H1 (cell line): ENCODE measurements around the gene PMS1. TPM values are rescaled to one million over a fixed set of nuclear protein-coding genes. Genes with fewer than 3 reads are reported as not detected.

Source experiments
- CTCF ChIA-PET: fragments of 300-600 bp; sonication (Branson Sonifier 250); formaldehyde crosslinking; loops from one replicate; lab custom pipeline; 2021; ENCODE audit not compliant: partially characterized antibody; lab: Charles Lee
- POLR2A ChIA-PET: fragments of 300-600 bp; sonication (Branson Sonifier 250); formaldehyde crosslinking; loops from one replicate; lab custom pipeline; 2021; ENCODE audit warnings: inconsistent platforms; ENCODE audit not compliant: partially characterized antibody; lab: Charles Lee
- DNase-seq, 2 experiments: peaks; one replicate each; pipeline versions ENCODE4 v3.0.0 to v3.0.0-alpha.2; 2010 to 2022; ENCODE audit warnings: low spot score in 2 of 2, low read depth in 1 of 2, mixed read lengths in 1 of 2
- FAIRE-seq: peaks from 2 replicates; lab custom pipeline; 2011; peaks lifted over from hg19 to GRCh38; lab: Jason Lieb, UNC
- H2AFZ ChIP-seq: 2 replicates; pipeline ENCODE4 v1.8.1; 2012; ENCODE audit warnings: low read length, inconsistent platforms
- H2AK5ac ChIP-seq: 2 replicates; pipeline ENCODE4 v1.6.1; 2013; ENCODE audit warnings: low read depth, low read length
- H2BK120ac ChIP-seq: replicated peaks from 2 replicates; pipeline ENCODE3; 2013; ENCODE audit warnings: low read depth, low read length, inconsistent platforms
- H2BK12ac ChIP-seq: 2 replicates; pipeline ENCODE4 v1.6.1; 2013; ENCODE audit warnings: low read depth, low read length
- H2BK15ac ChIP-seq: 2 replicates; pipeline ENCODE4 v1.6.1; 2013; ENCODE audit warnings: low read length
- H2BK20ac ChIP-seq: 2 replicates; pipeline ENCODE4 v1.6.1; 2013; ENCODE audit warnings: low read length
- H2BK5ac ChIP-seq: 2 replicates; pipeline ENCODE4 v1.6.1; 2013; ENCODE audit warnings: low read depth, low read length
- H3K14ac ChIP-seq: 2 replicates; pipeline ENCODE4 v1.6.1; 2013; ENCODE audit warnings: inconsistent platforms; ENCODE audit not compliant: insufficient read length
- H3K18ac ChIP-seq: 2 replicates; pipeline ENCODE4 v1.6.1; 2013; ENCODE audit warnings: low read length; ENCODE audit errors: extremely low read depth
- H3K23ac ChIP-seq: 2 replicates; pipeline ENCODE4 v1.6.1; 2013; ENCODE audit warnings: inconsistent platforms; ENCODE audit not compliant: insufficient read length
- H3K23me2 ChIP-seq: 2 replicates; pipeline ENCODE4 v1.6.1; 2013; ENCODE audit warnings: low read depth, low read length
- H3K27ac ChIP-seq: 2 replicates; pipeline ENCODE4 v1.6.1; 2011; ENCODE audit warnings: low read depth, low read length, inconsistent platforms
- H3K27me3 ChIP-seq, 4 experiments: replicated peaks in 1 of 4; 1 replicate in 1 of 4; 2 replicates in 3 of 4; pipeline versions ENCODE4 v1.6.1 to v1.8.1; 2011 to 2013; ENCODE audit warnings: low read length in 3 of 4, mild to moderate bottlenecking in 3 of 4, inconsistent platforms in 2 of 4, mixed read lengths in 2 of 4, moderate library complexity in 1 of 4; ENCODE audit not compliant: control insufficient read depth in 3 of 4, insufficient read depth in 3 of 4; ENCODE audit errors: extremely low read depth in 1 of 4
- H3K36me3 ChIP-seq, 4 experiments: 2 replicates each; pipeline versions ENCODE4 v1.6.1 to v1.8.1; 2011 to 2013; ENCODE audit warnings: mild to moderate bottlenecking in 4 of 4, low read length in 3 of 4, moderate library complexity in 2 of 4, control low read depth in 1 of 4, inconsistent platforms in 1 of 4; ENCODE audit not compliant: insufficient read depth in 4 of 4, control insufficient read depth in 2 of 4
- H3K4ac ChIP-seq: replicated peaks from 2 replicates; pipeline ENCODE3; 2013; ENCODE audit warnings: low read length, low read depth, mixed read lengths, inconsistent platforms; ENCODE audit not compliant: insufficient read length
- H3K4me1 ChIP-seq, 4 experiments: replicated peaks in 1 of 4; 1 replicate in 1 of 4; 2 replicates in 3 of 4; pipeline versions ENCODE4 v1.6.1 to v1.8.1; 2011 to 2013; ENCODE audit warnings: low read length in 3 of 4, inconsistent platforms in 2 of 4, mixed read lengths in 1 of 4; ENCODE audit not compliant: insufficient read depth in 4 of 4, control insufficient read depth in 3 of 4
- H3K4me2 ChIP-seq, 2 experiments: 2 replicates each; pipeline versions ENCODE4 v1.6.1 to v1.8.1; 2011 to 2013; ENCODE audit warnings: low read depth in 2 of 2, low read length in 2 of 2, control low read depth in 1 of 2, inconsistent platforms in 1 of 2, mild to moderate bottlenecking in 1 of 2; ENCODE audit not compliant: insufficient read depth in 1 of 2
- H3K4me3 ChIP-seq, 4 experiments: fragments of 200-600, 300-600 bp in 1 of 4; sonication (generic), shearing (Covaris generic), sonication (Bioruptor Twin) in 1 of 4; 2 replicates each; pipeline versions ENCODE4 v1.5.1 to v1.8.1; 2011 to 2016; ENCODE audit warnings: low read length in 4 of 4, low read depth in 3 of 4, control low read depth in 2 of 4, inconsistent platforms in 2 of 4, mild to moderate bottlenecking in 2 of 4, mixed read lengths in 1 of 4, moderate library complexity in 1 of 4; ENCODE audit not compliant: insufficient read depth in 2 of 4; ENCODE audit errors: extremely low read depth in 1 of 4
- H3K56ac ChIP-seq: replicated peaks from 2 replicates; pipeline ENCODE3; 2013; ENCODE audit warnings: low read depth, mild to moderate bottlenecking, mixed read lengths, low read length, inconsistent platforms; ENCODE audit not compliant: insufficient read length
- H3K79me1 ChIP-seq: 2 replicates; pipeline ENCODE4 v1.6.1; 2013; ENCODE audit warnings: low read depth, low read length, control low read depth
- H3K79me2 ChIP-seq, 2 experiments: 2 replicates each; pipeline versions ENCODE4 v1.6.1 to v1.8.1; 2012 to 2013; ENCODE audit warnings: low read length in 2 of 2, mild to moderate bottlenecking in 2 of 2, inconsistent platforms in 1 of 2; ENCODE audit not compliant: insufficient read depth in 2 of 2, control insufficient read depth in 1 of 2
- H3K9ac ChIP-seq, 4 experiments: replicated peaks in 1 of 4; 1 replicate in 1 of 4; 2 replicates in 3 of 4; pipeline versions ENCODE4 v1.6.1 to v1.8.1; 2011 to 2013; ENCODE audit warnings: low read depth in 3 of 4, low read length in 3 of 4, control low read depth in 2 of 4, mild to moderate bottlenecking in 2 of 4, moderate library complexity in 2 of 4, inconsistent platforms in 1 of 4; ENCODE audit errors: extremely low read depth in 1 of 4
- H3K9me3 ChIP-seq, 2 experiments: 2 replicates each; pipeline versions ENCODE4 v1.6.1 to v1.8.1; 2012 to 2013; ENCODE audit warnings: mild to moderate bottlenecking in 2 of 2, moderate library complexity in 2 of 2, control low read depth in 1 of 2, inconsistent platforms in 1 of 2, low read depth in 1 of 2, low read length in 1 of 2, mixed read lengths in 1 of 2; ENCODE audit not compliant: insufficient read depth in 2 of 2
- H4K20me1 ChIP-seq, 2 experiments: replicated peaks in 1 of 2; 2 replicates each; pipeline versions ENCODE3 to v1.8.1; 2011 to 2013; ENCODE audit warnings: inconsistent platforms in 2 of 2, low read length in 2 of 2, mild to moderate bottlenecking in 1 of 2; ENCODE audit not compliant: insufficient read depth in 2 of 2, control insufficient read depth in 1 of 2
- H4K5ac ChIP-seq: 2 replicates; pipeline ENCODE4 v1.6.1; 2013; ENCODE audit warnings: low read length, low read depth, mixed read lengths, inconsistent platforms; ENCODE audit not compliant: insufficient read length
- H4K8ac ChIP-seq: 2 replicates; pipeline ENCODE4 v1.8.0; 2013; ENCODE audit warnings: mild to moderate bottlenecking, moderate library complexity, low read length, inconsistent platforms; ENCODE audit not compliant: insufficient read depth; ENCODE audit errors: extremely low read depth
- H4K91ac ChIP-seq: replicated peaks from 2 replicates; pipeline ENCODE3; 2013; ENCODE audit warnings: low read length, mixed read lengths, inconsistent platforms; ENCODE audit not compliant: insufficient read length
- ATF3 ChIP-seq: IDR thresholded peaks from 2 replicates; pipeline ENCODE4 v1.6.1; 2011; ENCODE audit warnings: low read depth, mild to moderate bottlenecking, low read length; ENCODE audit not compliant: insufficient read depth
- KDM5A ChIP-seq: fragments of 200-600 bp; IDR thresholded peaks from 2 replicates; pipeline ENCODE4 v1.7.1; 2012; ENCODE audit warnings: mild to moderate bottlenecking, low read length, inconsistent platforms, mixed read lengths
- POU5F1 ChIP-seq: IDR thresholded peaks from 2 replicates; pipeline ENCODE4 v1.6.1; 2011; ENCODE audit warnings: low read depth, mild to moderate bottlenecking, low read length, moderate library complexity
- SIN3A ChIP-seq, 2 experiments: IDR thresholded peaks in 1 of 2; conservative IDR thresholded peaks in 1 of 2; 2 replicates each; pipeline ENCODE4 v1.6.1; 2011 to 2012; ENCODE audit warnings: low read length in 2 of 2, improper control_type of control experiment in 1 of 2, low read depth in 1 of 2, mild to moderate bottlenecking in 1 of 2
- WGBS, 2 experiments: shearing (Covaris generic) in 1 of 2; methylation state at CpG; one replicate each; pipeline versions ENCODE4 v1.1.6 to v1.1.7; 2013 to 2015; ENCODE audit warnings: low lambda C conversion rate in 2 of 2, mixed read lengths in 2 of 2, inconsistent platforms in 1 of 2, low coverage in 1 of 2, missing lambda C conversion rate in 1 of 2; ENCODE audit not compliant: insufficient replicate concordance in 2 of 2, insufficient coverage in 1 of 2, insufficient read length in 1 of 2; ENCODE audit errors: extremely low coverage in 1 of 2, missing lambda C conversion rate in 1 of 2; 5-methylcytosine and 5-hydroxymethylcytosine counted together
- polyA plus RNA-seq, 7 experiments: library from polyadenylated mRNA; depleted of rRNA in 3 of 7; stranded (reverse) in 5 of 7; unstranded in 2 of 7; fragments of >200 nt in 5 of 7; fragments of 200-250 nt in 2 of 7; gene quantifications; 1 replicate in 5 of 7; 2 replicates in 1 of 7; 4 replicates in 1 of 7; pipeline versions ENCODE4 v1.2.1 to v1.2.3, GENCODE V29; 2011 to 2013; ENCODE audit warnings: missing spikeins in 2 of 7, mixed read lengths in 2 of 7
- total RNA-seq: library from RNA; stranded (reverse); fragmentation: NEBNext Ultra II Directional; extraction: Animal tissue kit (Norgen Biotek cat#: 25700); gene quantifications from 2 replicates; pipeline ENCODE4 v1.2.1, GENCODE V29; 2021

Gene PMS1
- total and polyA plus RNA-seq, 2 of the 8 experiments (the other 6 are each of a cell fraction or from before 2014, with no cell fraction given), result 13.1 to 59.7 TPM

- CTCF ChIA-PET, result interaction anchor here (0.6 to 1.6 kb wide), 4 partner anchors 8 to 527 kb away, joined by 3 to 4 read pairs (median 4); partner anchors contain the start of genes ANKAR and OSGEPL1
Measured at GRCh38 chr2:189794310-189794709, 10.1 kb downstream of the PMS1 start.

More at GRCh38 chr2:189794310-189794709, 10.1 kb downstream of the PMS1 start:
- Histone ChIP-seq H3K79me1 (peaks cover 5% of the 10 kb centered on the region; the same call in 1 of the 2 replicates), H3K36me3 (peaks cover 8 to 57% (median 29%) of the 10 kb centered on the region in 4 experiments), H3K27me3 (no peaks in the 10 kb centered on the region), H3K23me2 (no peaks in the 10 kb centered on the region), H3K79me2 (peaks cover 0 to 38% of the 10 kb centered on the region in 2 experiments; a peak in 2 of 4 replicates), H4K8ac (no peak overlapping the region), H2AK5ac (no peak overlapping the region), H3K18ac (no peak overlapping the region), H4K5ac (no peak overlapping the region), H3K14ac (no peak overlapping the region), H3K9me3 (no peaks in the 10 kb centered on the region), H2BK12ac (no peak overlapping the region), H3K4me2 (no peak overlapping the region), H3K56ac (no peak overlapping the region), H4K91ac (no peak overlapping the region), H3K4me1 (no peaks in the 10 kb centered on the region), H3K27ac (no peak overlapping the region), H3K9ac (no peak overlapping the region), H3K23ac (no peak overlapping the region), H3K4me3 (no peak overlapping the region), H2BK120ac (no peak overlapping the region), H2BK5ac (no peak overlapping the region), H2BK20ac (no peak overlapping the region), H2AFZ (no peak overlapping the region), H3K4ac (no peak overlapping the region)
- POLR2A ChIA-PET, result interaction anchor here (3.0 kb wide), 1 partner anchor 10 kb away, joined by 13 read pairs; the partner anchor contains the start of genes ORMDL1 and PMS1
- DNase-seq, result no peak
- FAIRE-seq, result no peak
- WGBS, 2 experiments, result 91% methylated on average over 1 of the region's 1 CpG; no CpG with 5 or more reads in 1 of the 2 experiments
- no peak for TF ChIP-seq POU5F1
- TF ChIP-seq SIN3A (conservative IDR thresholded peaks at IDR 0.05 in 1 of 2, IDR thresholded peaks at IDR 0.05 in 1 of 2; ENCODE audit: low read depth in 1 of 2, low read length in 2 of 2), result no peak
- no peak for TF ChIP-seq ATF3
- TF ChIP-seq KDM5A, result no peak
- TF ChIP-seq, all 59 proteins: peak for 0
- Histone ChIP-seq H4K20me1 (peaks cover 0 to 6% of the 10 kb centered on the region in 2 experiments), H2BK15ac (no peak overlapping the region)
